ENCODE data around the gene ZMIZ1.

Gene ZMIZ1

DNA sequence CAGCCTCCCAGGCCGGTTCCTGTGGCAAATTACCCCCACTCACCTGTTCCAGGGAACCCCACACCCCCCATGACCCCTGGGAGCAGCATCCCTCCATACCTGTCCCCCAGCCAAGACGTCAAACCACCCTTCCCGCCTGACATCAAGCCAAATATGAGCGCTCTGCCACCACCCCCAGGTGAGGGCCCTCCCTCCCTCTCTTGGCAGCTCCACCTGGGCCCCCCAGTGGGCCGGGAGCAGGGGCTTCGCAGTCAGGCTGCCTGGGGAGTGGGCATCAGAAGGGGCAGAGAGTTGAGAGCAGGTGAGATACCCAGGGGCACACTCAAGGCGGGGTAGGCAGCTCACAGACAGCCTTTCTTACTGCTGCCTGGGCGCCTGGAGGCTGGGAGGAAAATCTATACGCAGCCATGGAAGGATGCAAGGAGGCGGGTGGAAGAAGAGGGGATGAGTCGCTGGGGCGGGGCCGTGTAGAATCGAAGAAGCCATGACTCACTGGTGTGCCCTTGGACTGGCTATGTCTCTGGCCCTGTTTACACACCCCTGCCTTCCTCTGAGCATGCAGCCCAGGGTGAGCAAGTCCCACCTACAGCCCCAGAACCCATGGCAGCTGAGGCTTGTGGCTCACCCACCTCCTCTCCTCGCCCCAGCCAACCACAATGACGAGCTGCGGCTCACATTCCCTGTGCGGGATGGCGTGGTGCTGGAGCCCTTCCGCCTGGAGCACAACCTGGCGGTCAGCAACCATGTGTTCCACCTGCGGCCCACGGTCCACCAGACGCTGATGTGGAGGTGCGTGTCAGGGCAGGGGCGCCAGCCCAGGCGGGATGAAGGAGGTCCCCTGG lies 229.9 kb downstream of the ZMIZ1 start:
- no peak for FAIRE-seq

DNA sequence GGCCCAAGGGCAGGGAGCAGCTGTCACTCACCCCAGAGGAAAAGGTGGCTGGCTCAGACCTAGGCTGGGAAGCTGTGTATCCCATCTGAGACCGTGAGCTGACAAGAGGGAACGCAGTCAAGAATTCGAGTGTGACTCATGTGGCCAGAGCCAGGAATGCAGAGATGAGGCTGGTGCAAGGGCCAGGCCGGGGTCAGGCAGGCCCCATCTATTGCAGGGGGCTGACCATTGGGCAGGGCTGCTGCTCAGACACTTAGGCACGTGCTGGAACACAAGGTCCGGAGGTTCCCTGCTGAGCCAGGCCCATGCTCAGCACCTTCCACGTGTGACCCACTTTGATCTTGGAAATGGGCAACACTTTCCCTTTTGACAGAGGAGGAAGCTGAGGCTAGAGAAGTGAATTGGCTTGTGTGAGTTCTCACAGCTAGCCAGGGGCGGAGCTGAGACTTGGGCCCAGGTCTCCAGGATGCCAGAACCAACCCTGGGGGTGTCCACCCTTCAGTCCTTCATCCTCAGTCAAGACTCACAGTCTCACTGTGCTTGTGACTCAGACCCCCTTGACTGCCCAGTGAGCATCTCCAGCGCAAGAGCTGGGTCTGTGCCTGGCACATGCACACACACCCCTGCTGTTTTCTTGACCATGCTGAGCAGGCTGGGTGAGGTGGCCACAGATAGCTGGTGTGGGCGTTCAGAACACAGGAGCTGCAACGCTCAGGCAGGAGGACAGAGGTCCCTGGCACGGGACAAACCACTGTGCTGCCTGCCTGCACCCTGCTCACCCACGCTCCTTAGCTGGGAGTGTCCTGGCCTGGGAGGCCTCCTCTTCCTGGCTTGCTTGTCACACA lies 230.9 kb downstream of the ZMIZ1 start:
- FAIRE-seq, result no peak

DNA sequence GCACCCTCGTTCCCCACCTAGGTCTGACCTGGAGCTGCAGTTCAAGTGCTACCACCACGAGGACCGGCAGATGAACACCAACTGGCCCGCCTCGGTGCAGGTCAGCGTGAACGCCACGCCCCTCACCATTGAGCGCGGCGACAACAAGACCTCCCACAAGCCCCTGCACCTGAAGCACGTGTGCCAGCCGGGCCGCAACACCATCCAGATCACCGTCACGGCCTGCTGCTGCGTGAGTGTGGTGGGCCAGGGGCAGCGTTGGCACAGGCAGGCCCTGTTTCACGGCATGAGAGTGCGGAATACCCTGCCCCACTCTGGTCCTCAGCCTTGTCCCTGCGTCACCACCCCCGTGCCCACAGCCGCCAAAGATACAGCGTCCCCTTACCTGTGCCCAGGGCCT lies 231.9 kb downstream of the ZMIZ1 start:
- no peak for FAIRE-seq

DNA sequence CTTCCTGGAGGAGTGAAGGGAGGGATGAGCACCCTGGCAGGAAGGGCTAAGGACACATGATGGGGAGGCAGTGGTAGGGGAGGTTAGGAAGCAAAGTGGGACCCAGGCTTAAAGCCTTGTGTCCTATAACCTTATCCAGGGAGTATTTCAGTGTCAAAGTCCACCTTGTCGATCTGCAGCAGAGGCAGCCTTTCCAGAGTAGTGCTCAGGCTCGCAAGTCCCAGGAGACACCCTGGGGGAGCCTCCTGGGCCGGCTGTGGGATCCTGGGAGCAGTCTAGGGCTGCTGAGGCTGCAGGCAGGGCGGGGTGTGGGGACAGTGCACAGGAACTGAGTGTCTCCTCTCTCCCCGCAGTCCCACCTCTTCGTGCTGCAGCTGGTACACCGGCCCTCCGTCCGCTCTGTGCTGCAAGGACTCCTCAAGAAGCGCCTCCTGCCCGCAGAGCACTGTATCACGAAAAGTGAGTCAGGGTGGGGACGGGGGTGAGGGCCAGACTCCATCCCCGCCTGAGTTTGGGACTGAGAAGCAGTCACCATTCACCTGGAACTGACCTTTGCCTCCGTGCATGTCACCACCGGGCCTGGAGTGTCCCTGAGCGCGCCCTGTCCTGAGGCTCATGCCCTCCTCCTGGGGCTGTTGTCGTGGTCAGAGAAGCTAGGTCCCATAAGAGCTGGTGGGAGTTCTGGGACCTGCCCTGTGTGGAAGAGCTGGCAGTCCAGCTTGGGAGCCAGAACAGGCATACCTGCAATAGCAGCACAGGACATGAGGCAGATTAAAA lies 233.2 kb downstream of the ZMIZ1 start:
- no peak for FAIRE-seq

DNA sequence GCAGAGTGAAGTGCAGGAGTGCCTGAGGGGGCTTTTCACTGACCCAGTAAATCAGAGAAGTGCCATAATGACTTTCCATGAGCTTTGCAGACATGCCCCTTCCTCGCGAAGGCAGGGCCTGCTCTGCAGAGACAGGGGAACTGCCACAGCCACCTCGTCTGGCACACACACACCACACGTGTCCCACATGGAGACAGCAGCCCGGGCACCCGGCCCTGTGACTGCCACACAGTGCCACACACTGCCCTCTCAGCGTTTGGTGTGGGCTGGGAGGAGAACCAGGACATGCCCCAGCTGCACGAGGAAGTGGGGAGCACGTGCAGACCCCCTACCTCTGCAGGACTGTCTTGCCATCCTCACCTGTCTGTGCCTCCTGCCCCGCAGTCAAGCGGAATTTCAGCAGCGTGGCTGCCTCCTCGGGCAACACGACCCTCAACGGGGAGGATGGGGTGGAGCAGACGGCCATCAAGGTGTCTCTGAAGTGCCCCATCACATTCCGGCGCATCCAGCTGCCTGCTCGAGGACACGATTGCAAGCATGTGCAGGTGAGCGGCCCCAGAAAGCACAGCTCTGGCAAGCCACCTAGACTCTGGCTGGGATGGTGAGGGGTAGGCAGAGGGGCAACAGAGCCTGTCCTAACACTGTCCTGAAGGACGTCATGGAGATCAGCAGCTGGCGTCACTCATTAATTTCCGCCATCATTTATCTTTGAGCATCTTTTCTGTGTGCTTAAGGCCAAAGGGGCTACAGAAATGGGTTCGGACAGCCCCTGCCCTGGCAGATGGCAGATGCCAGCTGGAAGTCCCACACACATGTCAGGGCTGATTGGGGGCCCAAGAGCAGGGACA lies 235.1 kb downstream of the ZMIZ1 start:
- no peak for FAIRE-seq

DNA sequence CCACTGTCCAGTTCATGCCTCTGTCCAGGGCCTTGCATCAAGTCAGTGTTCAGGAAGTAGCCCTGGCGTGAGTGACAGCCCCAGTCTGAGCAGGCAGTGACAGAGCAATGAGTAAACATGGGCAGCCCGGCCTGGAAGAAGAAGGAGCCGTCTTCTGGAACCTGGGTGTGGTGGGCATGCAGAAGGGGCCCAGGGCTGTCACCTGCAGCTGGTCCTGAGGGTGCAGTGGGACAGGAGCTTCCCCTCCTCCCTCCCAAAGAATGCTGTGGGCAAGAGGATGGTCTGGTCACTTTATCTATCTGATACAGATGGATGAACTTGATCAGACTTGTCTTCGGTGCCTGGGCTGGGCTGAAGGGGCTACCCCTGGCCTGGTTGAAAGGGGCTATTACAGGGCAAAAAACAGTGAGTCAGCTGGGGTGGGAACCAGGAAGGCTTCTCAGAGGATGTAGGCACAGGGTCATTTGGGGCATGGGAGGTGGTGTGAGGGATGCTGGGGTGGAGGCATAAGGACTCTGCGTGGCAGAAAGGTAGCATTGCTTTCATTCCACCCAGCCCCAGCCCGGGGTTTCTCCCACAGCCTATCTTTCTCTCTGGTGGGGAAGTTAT lies 235.8 kb downstream of the ZMIZ1 start:
- no peak for FAIRE-seq

DNA sequence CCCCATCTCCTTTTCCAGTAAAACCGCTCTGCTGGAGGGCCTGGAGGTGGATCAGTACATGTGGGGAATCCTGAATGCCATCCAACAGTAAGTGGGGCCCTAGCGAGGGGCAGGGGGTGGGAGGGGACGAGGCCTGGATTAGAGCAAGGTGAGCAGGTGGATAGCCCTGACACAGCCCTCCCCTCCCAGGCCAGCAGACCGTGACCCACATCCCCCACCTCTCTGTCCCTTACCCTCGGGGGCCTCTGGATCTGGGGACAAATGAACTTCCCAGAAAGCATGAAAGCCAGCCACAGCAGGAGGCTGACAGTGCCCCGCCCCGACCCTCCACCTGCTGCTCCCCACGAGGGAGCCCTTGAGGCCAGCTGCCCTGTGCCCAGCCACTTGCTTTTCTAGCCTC lies 236.7 kb downstream of the ZMIZ1 start:
- no peak for FAIRE-seq

DNA sequence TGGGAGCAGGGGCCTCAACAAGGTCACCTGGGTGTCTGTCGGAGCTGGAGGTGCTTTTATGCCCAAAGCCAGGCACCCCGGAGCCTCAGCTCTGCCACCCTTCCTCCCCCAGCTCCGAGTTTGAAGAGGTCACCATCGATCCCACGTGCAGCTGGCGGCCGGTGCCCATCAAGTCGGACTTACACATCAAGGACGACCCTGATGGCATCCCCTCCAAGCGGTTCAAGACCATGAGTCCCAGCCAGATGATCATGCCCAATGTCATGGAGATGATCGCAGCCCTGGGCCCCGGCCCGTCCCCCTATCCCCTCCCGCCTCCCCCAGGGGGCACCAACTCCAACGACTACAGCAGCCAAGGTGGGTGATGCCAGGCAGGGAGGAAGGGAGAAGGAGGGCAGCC lies 237.2 kb downstream of the ZMIZ1 start:
- FAIRE-seq, result no peak

DNA sequence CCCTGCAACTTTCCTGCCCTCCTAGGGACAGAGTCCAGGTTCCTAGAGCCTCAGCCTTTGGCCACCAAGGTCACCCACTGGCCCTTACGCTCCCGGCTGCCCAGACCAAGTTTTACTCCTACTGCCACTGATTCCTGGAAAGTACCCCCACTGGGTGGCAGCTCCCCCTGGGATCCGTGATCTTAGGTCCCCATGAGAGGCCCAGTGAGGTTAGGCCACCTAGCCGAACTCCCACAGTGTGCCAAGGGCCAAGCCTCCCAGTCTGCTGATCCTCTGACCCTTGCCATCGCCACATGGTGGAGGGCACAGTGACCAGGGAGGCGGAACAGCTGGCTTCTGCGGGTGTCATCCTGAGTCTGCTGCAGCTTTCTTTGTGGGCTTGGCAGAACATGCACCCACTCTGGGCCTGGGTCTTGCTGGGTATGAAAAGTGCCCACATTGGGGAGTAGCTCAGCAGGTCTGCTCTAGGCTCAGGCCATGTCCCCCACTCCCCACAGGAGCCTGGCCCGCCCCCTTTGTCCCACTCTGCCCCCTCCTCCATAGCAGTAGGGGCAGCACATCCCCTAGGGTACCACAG lies 238.0 kb downstream of the ZMIZ1 start:
- FAIRE-seq, result no peak

DNA sequence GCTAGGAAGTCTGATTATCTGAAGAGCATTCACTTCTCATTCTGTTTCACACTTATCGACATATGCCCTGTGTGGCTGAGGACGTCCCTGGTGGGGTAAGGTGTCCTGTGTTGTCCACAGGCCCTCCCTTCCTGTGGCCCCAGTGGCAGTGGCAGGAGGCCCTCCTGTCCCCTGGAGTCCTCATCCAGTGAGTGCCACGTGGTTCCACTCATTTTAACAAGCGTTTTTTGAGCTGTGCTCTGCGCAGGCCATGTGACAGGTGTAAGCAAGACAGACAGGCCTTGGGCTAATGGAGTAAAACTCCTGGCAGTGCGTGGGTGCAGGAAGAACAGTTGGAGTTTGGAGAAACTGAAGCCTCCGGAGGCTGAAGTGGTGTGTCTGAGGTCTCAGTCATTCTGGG lies 239.2 kb downstream of the ZMIZ1 start:
- no peak for FAIRE-seq

DNA sequence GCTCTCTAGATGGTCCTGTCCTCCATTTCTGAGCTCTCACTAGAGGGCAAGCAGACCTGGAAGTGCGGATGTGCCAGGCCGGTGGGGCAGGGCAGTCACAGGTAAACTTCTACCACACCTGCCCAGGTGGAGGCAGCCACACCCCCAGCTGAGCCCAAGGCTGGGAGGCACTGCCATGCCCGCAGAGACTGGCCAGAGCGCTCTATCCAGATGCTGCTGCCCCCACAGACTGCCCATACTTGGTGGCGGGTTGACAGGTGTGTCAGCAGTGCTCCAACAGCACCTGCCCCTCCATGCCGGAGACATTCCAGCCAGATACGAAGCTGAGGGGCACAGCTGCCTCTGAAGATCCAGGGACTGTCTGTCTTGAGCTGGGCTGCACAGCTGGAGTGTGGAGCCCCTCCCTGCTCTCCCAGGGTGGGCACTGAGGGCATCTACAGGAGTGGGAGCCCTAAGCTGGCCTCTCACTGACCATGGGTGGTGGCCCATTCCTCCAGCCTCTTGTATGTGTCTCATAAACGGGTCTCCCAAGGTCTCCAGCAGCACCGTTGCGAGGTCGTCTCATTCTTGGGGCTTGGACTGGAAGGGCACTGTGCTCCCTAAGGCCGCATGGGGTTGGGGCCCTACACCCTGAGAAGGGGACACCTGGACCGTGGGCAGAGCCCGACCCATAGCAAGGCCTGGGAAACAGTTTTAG lies 240.4 kb downstream of the ZMIZ1 start:
- no peak for FAIRE-seq

DNA sequence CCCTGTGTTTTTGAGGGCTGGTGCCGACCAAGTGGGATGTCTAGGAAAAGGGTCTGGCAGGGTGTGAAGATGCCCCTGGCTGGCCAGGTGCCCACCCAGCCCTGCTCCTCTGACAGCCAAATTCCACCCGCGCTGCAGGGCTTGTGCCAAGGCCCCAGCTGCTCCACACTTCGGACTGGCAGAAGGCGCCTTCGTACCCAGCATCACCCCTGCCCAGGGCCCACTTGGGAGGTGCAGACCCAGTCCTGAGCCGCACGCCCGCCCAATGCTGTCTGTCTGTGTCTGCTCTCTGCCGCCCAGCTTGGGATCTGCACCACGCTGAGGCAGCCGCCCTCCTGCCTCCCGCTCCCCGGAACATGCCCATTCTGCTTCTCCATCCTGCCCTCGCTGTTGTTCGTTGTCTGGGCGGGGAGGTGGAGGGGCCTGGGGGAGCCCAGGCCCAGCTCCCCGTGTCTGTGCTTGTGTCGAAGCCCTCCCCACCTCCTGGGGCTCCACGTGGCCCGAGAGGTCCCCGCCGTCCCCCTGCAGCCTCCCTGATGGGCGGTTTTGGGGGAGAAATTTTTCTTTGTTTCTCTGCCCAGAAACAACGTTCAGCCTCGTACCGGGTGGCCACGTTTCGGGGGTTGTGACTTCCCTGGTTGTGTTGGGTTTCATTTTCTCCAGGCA lies 241.6 kb downstream of the ZMIZ1 start:
- no peak for FAIRE-seq

DNA sequence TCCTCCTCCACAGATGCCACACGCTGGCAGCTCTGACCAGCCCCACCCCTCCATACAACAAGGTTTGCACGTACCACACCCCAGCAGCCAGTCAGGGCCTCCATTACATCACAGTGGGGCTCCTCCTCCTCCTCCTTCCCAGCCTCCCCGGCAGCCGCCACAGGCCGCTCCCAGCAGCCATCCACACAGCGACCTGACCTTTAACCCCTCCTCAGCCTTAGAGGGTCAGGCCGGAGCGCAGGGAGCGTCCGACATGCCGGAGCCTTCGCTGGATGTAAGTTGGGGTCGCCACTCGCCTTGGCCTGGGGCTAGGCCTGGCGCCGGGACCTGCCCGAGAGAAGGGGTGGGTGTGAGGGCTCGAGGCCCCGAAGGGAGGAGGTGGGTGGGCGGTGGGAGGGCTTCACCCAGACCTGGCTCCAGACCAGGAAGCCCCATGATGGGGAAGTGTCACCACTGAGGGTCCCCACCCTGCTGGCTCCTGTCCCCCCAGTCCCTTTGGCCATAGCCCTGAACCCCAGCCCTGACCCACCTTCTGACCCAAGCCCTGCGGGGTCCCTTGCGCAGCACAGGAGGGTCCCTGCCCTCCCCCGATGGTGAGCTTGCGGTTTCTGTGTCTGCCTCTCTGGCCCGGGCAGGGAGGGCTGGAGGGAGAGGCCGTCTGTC lies 242.3 kb downstream of the ZMIZ1 start:
- no peak for FAIRE-seq

DNA sequence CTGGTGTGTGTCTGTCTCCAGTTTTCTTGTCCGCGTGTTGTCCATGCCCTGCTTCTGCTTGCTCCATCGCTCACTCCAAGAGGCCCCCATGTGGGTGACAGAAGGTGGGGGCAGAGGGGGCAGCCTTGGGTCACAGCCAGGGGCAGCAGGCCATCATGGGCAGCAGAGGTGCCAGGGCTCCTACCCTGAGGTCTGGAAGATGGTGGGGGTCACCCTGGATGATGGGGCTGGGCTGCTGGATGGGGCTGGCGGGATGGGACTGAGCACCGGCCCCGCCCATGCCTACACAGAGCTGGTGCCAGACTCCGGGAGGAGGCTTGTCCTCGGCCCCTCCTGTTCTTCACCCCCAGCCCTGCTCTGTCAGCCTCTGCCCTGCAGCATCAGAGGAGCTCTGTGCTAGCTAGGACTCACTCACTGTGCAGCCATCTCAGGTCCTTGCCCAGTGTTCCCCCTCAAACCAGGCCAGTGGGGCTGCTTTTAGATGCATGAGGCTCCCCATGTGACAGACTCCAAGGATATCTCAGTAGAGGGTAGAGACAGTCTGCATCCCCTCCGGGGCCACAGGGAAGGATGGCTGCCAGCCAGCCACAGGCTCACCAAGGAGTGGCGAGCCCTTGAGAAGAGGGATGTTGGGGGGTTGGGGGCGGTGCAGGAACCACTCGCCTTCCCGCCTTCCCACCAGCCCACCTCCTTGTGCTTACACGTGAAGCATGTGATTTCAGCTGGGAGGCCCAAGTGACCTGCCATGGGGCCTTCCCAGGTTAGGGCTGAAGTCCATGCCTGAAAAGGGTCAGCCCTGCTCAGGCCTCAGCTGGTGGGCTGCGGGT lies 243.0 kb downstream of the ZMIZ1 start:
- no peak for FAIRE-seq

DNA sequence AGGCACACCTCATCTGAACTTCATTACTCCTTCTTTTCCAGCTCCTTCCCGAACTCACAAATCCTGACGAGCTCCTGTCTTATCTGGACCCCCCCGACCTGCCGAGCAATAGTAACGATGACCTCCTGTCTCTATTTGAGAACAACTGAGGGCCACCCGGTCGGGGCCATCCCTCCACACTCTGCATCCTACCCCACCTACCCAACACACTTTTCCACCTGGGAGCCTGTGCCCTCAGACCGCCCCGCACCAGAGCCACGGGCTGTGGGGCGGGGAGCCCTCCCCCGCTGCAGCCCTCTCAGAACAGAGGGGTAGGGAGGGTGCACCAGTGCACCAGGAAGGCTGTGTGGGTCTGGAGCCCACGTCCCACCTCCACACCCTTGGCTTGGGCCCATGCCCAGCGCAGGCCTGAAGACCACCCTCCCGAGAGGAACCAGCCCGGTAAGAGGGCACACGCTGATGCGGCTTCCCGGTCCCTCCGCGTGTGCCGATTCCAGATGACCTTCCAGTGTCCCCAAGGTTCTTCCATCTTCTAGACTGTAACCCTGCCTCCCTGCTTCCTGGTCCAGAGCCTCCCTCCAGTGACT lies 243.9 kb downstream of the ZMIZ1 start:
- FAIRE-seq, result no peak

DNA sequence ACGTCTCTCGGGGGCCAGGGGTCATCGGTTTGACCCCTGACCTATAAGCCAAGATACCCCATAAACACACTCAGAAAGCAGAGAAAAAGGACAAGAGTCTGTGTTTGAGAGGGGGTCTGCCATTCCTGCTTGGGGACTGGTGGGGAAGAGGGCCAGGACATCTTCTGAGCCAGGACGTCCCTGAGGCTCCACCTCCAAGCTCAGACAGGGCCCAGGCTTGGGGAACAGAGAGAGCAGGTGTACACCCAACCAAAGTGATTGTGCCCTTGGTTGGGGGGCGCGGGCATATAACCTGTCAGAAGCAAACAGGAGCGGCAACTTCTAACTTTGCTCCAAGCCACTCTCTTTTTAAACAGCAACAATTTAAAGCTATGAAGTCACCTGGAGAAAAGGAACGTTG lies 244.6 kb downstream of the ZMIZ1 start:
- no peak for FAIRE-seq

DNA sequence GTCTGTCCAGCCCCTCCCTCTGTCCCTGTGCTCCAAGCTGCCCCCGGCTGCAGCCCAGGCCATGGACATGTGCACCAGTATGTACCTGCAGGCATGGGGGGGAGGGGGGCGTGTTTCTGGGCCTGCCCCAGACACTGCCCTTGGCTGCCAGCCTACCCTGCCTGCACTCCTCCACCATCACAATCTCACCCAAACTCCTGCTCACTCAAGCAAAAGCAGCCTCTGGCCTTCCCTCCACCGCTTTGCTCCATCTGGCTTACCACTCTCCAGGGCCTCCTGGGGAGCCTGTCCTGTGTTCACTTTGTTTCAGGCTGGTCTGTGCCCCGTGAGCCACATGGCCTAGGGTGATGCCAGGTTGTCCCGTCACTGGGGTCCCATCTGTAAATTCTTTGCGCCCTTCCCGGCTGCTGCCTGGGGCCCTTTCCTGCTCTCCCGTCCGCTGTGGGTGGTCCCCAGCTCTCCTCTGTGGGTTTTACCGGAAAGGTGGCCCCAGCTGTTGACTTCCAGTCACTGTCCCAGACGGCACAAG lies 245.2 kb downstream of the ZMIZ1 start:
- FAIRE-seq, result no peak

Data from endometrium (tissue), 2 donors.